Measurements from ENCODE around the gene JARID2.

JARID2 gene

DNA sequence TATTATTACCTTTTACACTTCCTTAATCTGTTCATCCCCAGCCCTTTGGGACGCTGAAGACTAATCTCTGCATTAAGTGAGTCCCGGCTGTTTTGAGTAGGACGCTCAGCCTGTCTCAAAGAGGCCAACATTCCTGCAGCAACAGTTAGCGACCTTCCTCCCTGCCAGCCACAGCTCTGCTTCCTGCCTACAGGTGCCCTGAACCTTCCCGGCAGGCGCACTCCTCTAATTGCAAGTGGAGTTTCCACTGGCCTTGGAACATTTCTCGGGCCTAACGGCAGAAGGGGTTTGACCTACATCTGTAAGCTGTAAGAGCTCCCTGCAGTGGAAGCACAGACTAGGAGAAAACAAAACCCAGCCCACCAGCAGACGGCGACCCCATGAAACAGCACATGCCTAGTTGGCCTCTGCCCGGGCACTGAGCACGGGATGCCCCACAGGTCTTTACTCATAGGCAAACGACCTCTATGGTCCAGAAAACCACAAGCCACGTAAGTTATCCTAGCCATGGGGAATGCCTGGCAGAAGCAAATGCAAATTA, 279.1 kb downstream of the JARID2 start:
- TF ChIP-seq, protein P1, sequence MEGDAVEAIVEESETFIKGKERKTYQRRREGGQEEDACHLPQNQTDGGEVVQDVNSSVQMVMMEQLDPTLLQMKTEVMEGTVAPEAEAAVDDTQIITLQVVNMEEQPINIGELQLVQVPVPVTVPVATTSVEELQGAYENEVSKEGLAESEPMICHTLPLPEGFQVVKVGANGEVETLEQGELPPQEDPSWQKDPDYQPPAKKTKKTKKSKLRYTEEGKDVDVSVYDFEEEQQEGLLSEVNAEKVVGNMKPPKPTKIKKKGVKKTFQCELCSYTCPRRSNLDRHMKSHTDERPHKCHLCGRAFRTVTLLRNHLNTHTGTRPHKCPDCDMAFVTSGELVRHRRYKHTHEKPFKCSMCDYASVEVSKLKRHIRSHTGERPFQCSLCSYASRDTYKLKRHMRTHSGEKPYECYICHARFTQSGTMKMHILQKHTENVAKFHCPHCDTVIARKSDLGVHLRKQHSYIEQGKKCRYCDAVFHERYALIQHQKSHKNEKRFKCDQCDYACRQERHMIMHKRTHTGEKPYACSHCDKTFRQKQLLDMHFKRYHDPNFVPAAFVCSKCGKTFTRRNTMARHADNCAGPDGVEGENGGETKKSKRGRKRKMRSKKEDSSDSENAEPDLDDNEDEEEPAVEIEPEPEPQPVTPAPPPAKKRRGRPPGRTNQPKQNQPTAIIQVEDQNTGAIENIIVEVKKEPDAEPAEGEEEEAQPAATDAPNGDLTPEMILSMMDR (IDR thresholded peaks at IDR 0.05; ENCODE audit: insufficient read depth, low read length, missing control alignments), result no peak
- no peak overlapping the region for H3K4me3 ChIP-seq (ENCODE audit: low read depth, low read length)
- DNase-seq (ENCODE audit: low read depth, low spot score), result no peak
- ChIA-PET POLR2A (no interaction called here), CTCF (interaction anchor here (1.0 kb wide), 1 partner anchor 98 kb away, joined by 3 read pairs; no protein-coding TSS in a partner anchor)

DNA sequence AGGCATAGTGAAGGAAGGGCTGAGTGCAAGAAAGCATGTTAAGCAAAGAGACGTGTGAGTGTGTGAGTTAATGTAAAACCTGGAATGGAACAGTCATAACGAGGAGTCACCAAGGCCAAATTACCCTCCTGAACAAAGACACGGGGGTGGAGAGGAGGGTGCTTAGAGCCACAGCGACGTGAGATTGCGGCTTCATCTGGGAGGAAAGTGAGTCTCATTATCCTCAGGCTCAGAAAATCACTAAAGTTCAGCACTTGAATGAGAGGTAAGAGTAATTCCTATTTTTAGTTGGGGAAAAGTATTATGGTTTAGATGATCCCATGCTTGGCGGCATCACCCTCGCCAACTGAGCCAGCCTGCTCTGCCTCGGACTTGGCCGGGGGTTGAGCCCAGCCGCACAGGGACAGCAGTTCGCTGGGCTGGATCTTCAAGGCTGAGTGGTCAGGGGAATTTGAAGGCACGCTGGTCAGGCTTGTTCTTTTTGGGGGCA, 280.4 kb downstream of the JARID2 start:
- ChIA-PET POLR2A (no interaction called here), CTCF (no interaction called here)
- TF ChIP-seq, protein P1 (IDR thresholded peaks at IDR 0.05; ENCODE audit: insufficient read depth, low read length, missing control alignments), result no peak
- H3K4me3 ChIP-seq (ENCODE audit: low read depth, low read length), result no peak overlapping the region
- DNase-seq (ENCODE audit: low read depth, low spot score), result no peak

DNA sequence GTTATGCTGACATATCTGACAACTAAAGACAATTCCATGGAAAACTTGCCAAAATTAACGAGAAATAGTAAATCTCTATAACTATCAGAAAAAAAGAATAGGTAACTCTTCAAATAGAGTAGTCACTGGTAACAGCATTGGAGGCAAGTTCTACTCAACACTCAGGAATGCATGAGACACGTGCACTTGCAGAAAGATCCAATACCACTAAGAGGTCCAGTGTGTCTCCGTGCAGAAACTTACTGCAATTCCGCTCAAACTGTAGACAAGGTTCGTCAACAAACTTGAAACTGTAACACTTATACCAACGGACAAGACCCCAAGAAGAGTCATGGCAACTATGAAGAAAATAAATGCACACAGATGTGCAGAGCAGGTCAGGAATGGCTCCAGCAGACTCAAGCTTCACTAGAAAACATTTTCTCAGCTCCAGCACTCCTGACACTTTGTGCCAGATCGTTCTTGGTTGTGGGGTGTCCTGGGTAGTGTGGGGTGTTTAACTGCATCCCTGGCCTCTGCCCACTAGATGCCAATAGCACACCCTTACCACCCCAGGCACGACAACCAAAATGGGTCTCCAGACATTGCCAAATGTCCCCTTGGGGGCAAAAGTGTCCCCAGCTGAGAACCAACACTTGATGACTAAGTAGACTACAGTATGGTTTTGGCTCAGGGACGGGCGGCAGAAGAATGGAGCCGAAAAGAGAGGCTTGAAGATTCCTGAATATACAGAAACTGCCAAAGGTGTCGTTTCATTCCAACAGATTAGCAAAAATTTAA, 282.2 kb downstream of the JARID2 start:
- TF ChIP-seq, protein P1 (IDR thresholded peaks at IDR 0.05; ENCODE audit: insufficient read depth, low read length, missing control alignments), result no peak
- no peak for DNase-seq (ENCODE audit: low read depth, low spot score)
- ChIA-PET CTCF (interaction anchor here (0.7 kb wide), 1 partner anchor 88 kb away, joined by 3 read pairs; no protein-coding TSS in a partner anchor), POLR2A (no interaction called here)
- no peak overlapping the region for H3K4me3 ChIP-seq (ENCODE audit: low read depth, low read length)

DNA sequence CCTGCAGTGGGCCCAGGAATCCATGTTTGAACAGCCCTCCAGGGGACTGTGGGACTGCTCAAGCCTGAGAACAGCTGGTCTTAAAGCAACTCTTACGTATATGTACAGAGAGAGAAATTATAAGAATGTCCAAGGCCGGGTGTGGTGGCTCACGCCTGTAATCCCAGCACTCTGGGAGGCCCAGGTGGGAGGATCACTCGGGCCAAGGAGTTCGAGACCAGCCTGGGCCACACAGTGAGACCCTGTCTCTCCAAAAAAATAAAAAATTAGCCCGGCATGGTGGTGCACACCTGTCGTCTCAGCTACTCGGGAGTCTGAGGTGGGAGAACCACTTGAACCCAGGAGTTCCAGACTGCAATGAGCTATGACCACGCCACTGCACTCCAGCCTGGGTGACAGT, 283.0 kb downstream of the JARID2 start:
- POLR2A ChIA-PET, result no interaction called here

DNA sequence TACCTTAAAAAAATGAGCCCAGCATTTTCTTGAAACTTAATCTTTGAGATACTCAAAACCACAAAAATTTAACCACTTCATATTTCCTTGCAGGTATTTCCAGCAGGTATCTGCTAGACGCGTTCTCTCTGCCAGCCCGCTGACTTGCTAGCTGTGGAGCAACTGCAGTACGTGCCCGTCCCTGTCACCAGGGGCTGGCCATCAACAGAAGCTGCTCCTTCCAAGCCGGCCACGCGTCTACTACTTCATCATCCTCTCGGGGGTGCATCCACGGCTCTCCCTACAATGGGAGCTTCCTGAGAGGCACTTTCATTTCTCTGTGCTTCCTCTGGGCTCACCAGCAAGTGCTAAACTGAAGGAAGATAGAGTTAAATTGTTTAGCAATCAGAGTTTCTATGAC, 284.5 kb downstream of the JARID2 start:
- ChIA-PET CTCF (no interaction called here), POLR2A (no interaction called here)

More for the DNA sequence above, 283.0 kb downstream of the JARID2 start:
- TF ChIP-seq, protein P1 (IDR thresholded peaks at IDR 0.05; ENCODE audit: insufficient read depth, low read length, missing control alignments), result no peak
- no peak for DNase-seq (ENCODE audit: low read depth, low spot score)
- no peak overlapping the region for H3K4me3 ChIP-seq (ENCODE audit: low read depth, low read length)
- CTCF ChIA-PET, result no interaction called here

DNA sequence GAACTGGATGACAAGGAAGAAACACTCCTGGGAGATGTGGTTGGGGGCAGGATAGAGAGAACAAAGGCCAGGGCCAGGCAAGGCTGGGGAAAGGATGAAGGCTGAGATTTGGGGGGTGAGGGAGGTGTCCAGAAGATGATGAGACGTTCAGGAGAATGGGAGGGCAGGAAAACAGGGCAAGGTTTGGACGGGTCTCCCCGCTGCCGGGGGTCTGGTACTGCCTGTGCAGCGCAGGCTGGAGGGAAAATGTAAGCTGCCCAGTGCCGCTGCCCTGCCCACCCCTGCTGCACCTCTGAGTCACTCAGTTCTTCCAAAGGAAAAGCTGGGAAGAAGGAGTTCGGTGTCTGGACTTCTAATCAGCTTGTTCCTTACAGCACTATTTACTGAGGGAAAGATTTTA, 286.1 kb downstream of the JARID2 start:
- DNase-seq (ENCODE audit: low read depth, low spot score), result no peak
- POLR2A ChIA-PET, result no interaction called here
- TF ChIP-seq, protein P1 (IDR thresholded peaks at IDR 0.05; ENCODE audit: insufficient read depth, low read length, missing control alignments), result no peak

More for the DNA sequence above, 284.5 kb downstream of the JARID2 start:
- H3K4me3 ChIP-seq (ENCODE audit: low read depth, low read length), result no peak overlapping the region
- DNase-seq (ENCODE audit: low read depth, low spot score), result no peak
- TF ChIP-seq, protein P1 (IDR thresholded peaks at IDR 0.05; ENCODE audit: insufficient read depth, low read length, missing control alignments), result no peak

More for the DNA sequence above, 286.1 kb downstream of the JARID2 start:
- CTCF ChIA-PET, result no interaction called here
- H3K4me3 ChIP-seq (ENCODE audit: low read depth, low read length), result no peak overlapping the region
